Right lobe of liver (tissue), 4 donors: ENCODE data around the gene HOXC11.

Experiments
- POLR2A ChIP-seq: fragments of 450-650 bp; IDR thresholded peaks from one replicate; pipeline ENCODE4 v1.6.1; 2017; ENCODE audit warnings: antibody characterized with exemption, mild to moderate bottlenecking
- TF ChIP-seq, protein P1 (sequence below), 4 donors: fragments of 200-600 bp in 3 of 4; fragments of 450-650 bp in 1 of 4; IDR thresholded peaks; one replicate each; pipeline versions ENCODE4 v1.5.1 to v1.8.0; 2016 to 2022; ENCODE audit warnings: antibody characterized with exemption in 4 of 4, mild to moderate bottlenecking in 2 of 4
- donor health status: DM: no; HTN: no; CAD: no.
- donor health status: DM: no; HTN: no; CAD: no.
- donor health status: DM: no; HTN: yes; CAD: no.

DNA sequence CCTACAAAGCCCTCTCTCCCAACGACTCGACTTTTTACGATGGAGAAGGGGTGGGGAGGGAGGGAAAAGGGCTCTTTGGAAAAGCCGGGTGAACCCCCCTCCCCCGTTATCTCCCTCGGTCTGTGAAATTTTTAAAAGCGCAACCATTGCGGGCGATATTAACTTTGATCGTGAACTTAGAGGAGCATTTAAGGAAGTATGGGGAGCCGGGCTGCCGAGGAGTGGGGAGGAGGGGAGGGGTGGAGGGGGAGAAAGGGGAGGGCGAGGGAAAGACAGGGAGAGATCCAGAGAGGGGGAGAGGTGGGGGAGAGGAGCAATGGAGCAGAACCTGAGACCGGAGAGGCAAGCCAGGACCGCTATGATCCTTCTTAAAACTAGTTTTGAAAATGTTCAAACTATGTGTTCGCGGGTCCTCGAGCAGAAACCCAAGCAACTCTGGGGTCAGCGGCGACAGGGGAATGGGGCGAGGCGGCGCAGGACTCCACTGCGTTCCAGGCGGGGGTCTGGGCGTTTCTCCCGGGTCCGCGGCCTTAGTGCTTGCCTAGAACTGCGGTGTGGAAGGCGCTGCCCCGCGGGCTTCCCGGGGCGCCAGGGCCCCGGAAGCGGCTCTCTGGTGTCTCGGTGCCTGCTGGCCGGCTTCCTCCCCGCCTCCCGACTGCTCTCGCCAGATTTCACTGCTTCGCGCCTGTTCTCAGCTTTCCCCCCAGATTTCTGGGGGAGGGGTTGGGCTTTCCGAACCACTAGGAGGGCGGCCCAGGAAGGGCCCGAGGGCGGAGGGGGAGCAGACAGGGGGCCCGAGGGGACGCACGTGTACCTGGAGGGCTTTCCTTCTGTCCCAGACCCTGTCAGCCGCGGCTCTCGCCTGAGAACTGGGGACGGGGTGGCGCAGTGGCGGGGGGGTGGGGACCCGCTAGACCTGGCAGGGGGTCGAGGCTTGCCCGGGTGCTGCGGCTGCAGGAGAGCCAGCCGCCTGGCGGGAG lies 1.4 kb downstream of the HOXC11 start, which contains the start of gene HOTAIR:
- TF ChIP-seq, protein P1, sequence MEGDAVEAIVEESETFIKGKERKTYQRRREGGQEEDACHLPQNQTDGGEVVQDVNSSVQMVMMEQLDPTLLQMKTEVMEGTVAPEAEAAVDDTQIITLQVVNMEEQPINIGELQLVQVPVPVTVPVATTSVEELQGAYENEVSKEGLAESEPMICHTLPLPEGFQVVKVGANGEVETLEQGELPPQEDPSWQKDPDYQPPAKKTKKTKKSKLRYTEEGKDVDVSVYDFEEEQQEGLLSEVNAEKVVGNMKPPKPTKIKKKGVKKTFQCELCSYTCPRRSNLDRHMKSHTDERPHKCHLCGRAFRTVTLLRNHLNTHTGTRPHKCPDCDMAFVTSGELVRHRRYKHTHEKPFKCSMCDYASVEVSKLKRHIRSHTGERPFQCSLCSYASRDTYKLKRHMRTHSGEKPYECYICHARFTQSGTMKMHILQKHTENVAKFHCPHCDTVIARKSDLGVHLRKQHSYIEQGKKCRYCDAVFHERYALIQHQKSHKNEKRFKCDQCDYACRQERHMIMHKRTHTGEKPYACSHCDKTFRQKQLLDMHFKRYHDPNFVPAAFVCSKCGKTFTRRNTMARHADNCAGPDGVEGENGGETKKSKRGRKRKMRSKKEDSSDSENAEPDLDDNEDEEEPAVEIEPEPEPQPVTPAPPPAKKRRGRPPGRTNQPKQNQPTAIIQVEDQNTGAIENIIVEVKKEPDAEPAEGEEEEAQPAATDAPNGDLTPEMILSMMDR (IDR thresholded peaks at IDR 0.05): no peak
- no peak for TF ChIP-seq POLR2A
